K562 (cell line): Measurements from ENCODE around the gene PCCB. TPM values are rescaled to one million over a fixed set of nuclear protein-coding genes. Genes with fewer than 3 reads are reported as not detected.

Experiments
- ARID1B ChIP-seq: fragments of 450-650 bp; IDR thresholded peaks from 2 replicates; pipeline ENCODE4 v1.6.1; 2016; ENCODE audit warnings: antibody characterized with exemption, mild to moderate bottlenecking, inconsistent platforms
- ARID2 ChIP-seq: fragments of 450-650 bp; IDR thresholded peaks from 2 replicates; pipeline ENCODE4 v1.6.1; 2017; ENCODE audit warnings: antibody characterized with exemption, mild to moderate bottlenecking
- CREM ChIP-seq: IDR thresholded peaks from 2 replicates; pipeline ENCODE4 v1.6.1; 2014; ENCODE audit warnings: antibody characterized with exemption, low read depth
- CSDE1 ChIP-seq, 2 experiments: fragments of 450-650 bp; IDR thresholded peaks; 2 replicates each; pipeline ENCODE4 v1.6.1; 2016; ENCODE audit warnings: mild to moderate bottlenecking in 1 of 2
- ELF2 ChIP-seq: fragments of 250-450 bp; sonication (Bioruptor Pico); IDR thresholded peaks from 2 replicates; pipeline ENCODE4 v1.5.0; 2021; ENCODE audit warnings: mild to moderate bottlenecking
- ETS2 ChIP-seq: IDR thresholded peaks from 2 replicates; pipeline ENCODE4 v1.6.1; 2016; ENCODE audit warnings: borderline replicate concordance, missing genetic modification characterization, mild to moderate bottlenecking, moderate library complexity, missing compliant biosample characterization; ENCODE audit not compliant: poor library complexity, severe bottlenecking
- FOS ChIP-seq: IDR thresholded peaks from 3 replicates; pipeline ENCODE4 v1.6.1; 2011; ENCODE audit not compliant: insufficient read length; ENCODE audit errors: extremely low read depth
- GTF2A2 ChIP-seq: IDR thresholded peaks from 2 replicates; pipeline ENCODE4 v1.6.1; 2016; ENCODE audit warnings: mild to moderate bottlenecking, missing genetic modification characterization, missing compliant biosample characterization
- HDGF ChIP-seq: fragments of 450-650 bp; IDR thresholded peaks from 2 replicates; pipeline ENCODE4 v1.6.1; 2016
- ILK ChIP-seq: fragments of 450-650 bp; IDR thresholded peaks from 2 replicates; pipeline ENCODE4 v1.6.1; 2016; ENCODE audit warnings: missing genetic modification characterization, low read depth, mild to moderate bottlenecking, missing compliant biosample characterization, moderate library complexity, borderline replicate concordance
- KLF6 ChIP-seq: fragments of 250-450 bp; sonication (Bioruptor Pico); IDR thresholded peaks from 2 replicates; pipeline ENCODE4 v1.4.0; 2020; ENCODE audit warnings: mild to moderate bottlenecking, moderate library complexity, borderline replicate concordance
- NR4A1 ChIP-seq, 2 experiments: fragments of 250-450 bp in 1 of 2; fragments of 450-650 bp in 1 of 2; sonication (Bioruptor Pico) in 1 of 2; IDR thresholded peaks; 2 replicates each; pipeline versions ENCODE4 v1.4.0 to v1.6.1; 2016 to 2020; ENCODE audit warnings: mild to moderate bottlenecking in 2 of 2, missing compliant biosample characterization in 1 of 2, missing genetic modification characterization in 1 of 2, moderate library complexity in 1 of 2
- PCBP2 ChIP-seq: fragments of 200-400 bp; formaldehyde crosslinking; IDR thresholded peaks from 2 replicates; pipeline ENCODE4 v1.6.1; 2018; ENCODE audit warnings: low read length, low read depth, mild to moderate bottlenecking, moderate library complexity; ENCODE audit not compliant: poor library complexity, severe bottlenecking
- RBM17 ChIP-seq: fragments of 200-400 bp; formaldehyde crosslinking; IDR thresholded peaks from 2 replicates; pipeline ENCODE4 v1.6.1; 2017; ENCODE audit warnings: low read depth, mild to moderate bottlenecking, low read length, borderline replicate concordance
- SETDB1 ChIP-seq: IDR thresholded peaks from one replicate; pipeline ENCODE4 v1.6.1; 2012; ENCODE audit warnings: low read length, control low read depth, inconsistent platforms
- SRSF7 ChIP-seq: fragments of 200-400 bp; formaldehyde crosslinking; optimal IDR thresholded peaks from 2 replicates; pipeline ENCODE3; 2017; ENCODE audit warnings: mild to moderate bottlenecking, low read depth, low read length
- STAT5B ChIP-seq: fragments of 250-450 bp; sonication (Bioruptor Pico); IDR thresholded peaks from 2 replicates; pipeline ENCODE4 v1.8.0; 2021; ENCODE audit warnings: mild to moderate bottlenecking, inconsistent platforms
- TCF7L2 ChIP-seq: fragments of 150-350 bp; IDR thresholded peaks from 2 replicates; pipeline ENCODE4 v1.6.1; 2016; ENCODE audit warnings: low read depth, mild to moderate bottlenecking, low read length, moderate library complexity
- TCFL5 ChIP-seq: fragments of 250-450 bp; sonication (Bioruptor Pico); conservative IDR thresholded peaks from 2 replicates; pipeline ENCODE4 v1.6.1; 2021; ENCODE audit warnings: mild to moderate bottlenecking, moderate library complexity, matching md5 sums
- ZFP36 ChIP-seq: fragments of 150-350 bp; IDR thresholded peaks from 2 replicates; pipeline ENCODE4 v1.6.1; 2018; ENCODE audit warnings: low read length, low read depth; ENCODE audit not compliant: partially characterized antibody
- ZNF133 ChIP-seq: fragments of 250-450 bp; sonication (Bioruptor Pico); IDR thresholded peaks from 2 replicates; pipeline ENCODE4 v1.4.0; 2020; ENCODE audit warnings: mild to moderate bottlenecking
- ZNF785 ChIP-seq: fragments of 250-450 bp; sonication (Bioruptor Pico); IDR thresholded peaks from 2 replicates; pipeline ENCODE4 v1.4.0; 2020; ENCODE audit warnings: mild to moderate bottlenecking
- polyA plus RNA-seq, 8 experiments: library from polyadenylated mRNA; depleted of rRNA in 4 of 8; stranded (reverse) in 5 of 8; unstranded in 3 of 8; fragments of >200 nt; fragmentation: Nextera tagmentation in 2 of 8; fragmentation: Illumina TruSeq in 1 of 8; extraction: Ambion mirVana in 2 of 8; extraction: Trizol in 1 of 8; gene quantifications; 2 replicates each; pipeline versions ENCODE4 v1.2.1 to v1.2.3, GENCODE V29; 2011 to 2014; ENCODE audit warnings: inconsistent platforms in 1 of 8, missing spikeins in 1 of 8
- total RNA-seq, 7 experiments: library from RNA; depleted of rRNA in 6 of 7; stranded (reverse); fragments of >200 nt in 6 of 7; fragmentation: Illumina TruSeq in 2 of 7; extraction: Trizol in 2 of 7; gene quantifications; 2 replicates each; pipeline versions ENCODE4 v1.2.1 to v1.2.3, GENCODE V29; 2011 to 2021; ENCODE audit warnings: low replicate concordance in 1 of 7
- TF ChIP-seq, protein P1 (sequence below): IDR thresholded peaks from 2 replicates; pipeline ENCODE4 v1.6.1; 2011; ENCODE audit warnings: borderline replicate concordance, low read depth, mild to moderate bottlenecking, moderate library complexity, low read length; ENCODE audit not compliant: insufficient read depth, poor library complexity, severe bottlenecking
- TF ChIP-seq, protein P2 (sequence below): fragments of 250-450 bp; sonication (Bioruptor Pico); IDR thresholded peaks from 2 replicates; pipeline ENCODE4 v1.4.0; 2020; ENCODE audit warnings: mild to moderate bottlenecking, moderate library complexity

Gene PCCB
- total and polyA plus RNA-seq, 9 of the 15 experiments (the other 6 are each of a cell fraction or from before 2014, with no cell fraction given), result 69.5 to 173 (median 92.8) TPM

GRCh38 chr3:136250903-136251460 is 842 bp downstream of the PCCB start (continued):
- TF ChIP-seq KLF6 (CRISPR knock-in tag) (0 out of 2 replicates have a peak, but pooled peaks have one; percentile 41), STAT5B (no peak), CREM (peak; percentile 33), PCBP2 (no peak), TCFL5 (CRISPR knock-in tag) (no peak), CSDE1 (IDR thresholded peaks at IDR 0.05) (no peak; a peak in 1 of 4 replicates), TCF7L2 (no peak), FOS (no peak), ZNF133 (CRISPR knock-in tag) (no peak), ARID1B (peak; percentile 91), ZFP36 (no peak), ETS2 (tag) (no peak), GTF2A2 (tag) (no peak), HDGF (no peak), ELF2 (no peak), RBM17 (no peak), ZNF785 (no peak), ILK (tag) (no peak), ARID2 (no peak), SRSF7 (no peak), SETDB1 (no peak), NR4A1 (CRISPR knock-in tag; IDR thresholded peaks at IDR 0.05) (0 out of 2 replicates have a peak, but pooled peaks have one; percentile 63), NR4A1 (tag; IDR thresholded peaks at IDR 0.05) (no peak)
- TF ChIP-seq, protein P1, sequence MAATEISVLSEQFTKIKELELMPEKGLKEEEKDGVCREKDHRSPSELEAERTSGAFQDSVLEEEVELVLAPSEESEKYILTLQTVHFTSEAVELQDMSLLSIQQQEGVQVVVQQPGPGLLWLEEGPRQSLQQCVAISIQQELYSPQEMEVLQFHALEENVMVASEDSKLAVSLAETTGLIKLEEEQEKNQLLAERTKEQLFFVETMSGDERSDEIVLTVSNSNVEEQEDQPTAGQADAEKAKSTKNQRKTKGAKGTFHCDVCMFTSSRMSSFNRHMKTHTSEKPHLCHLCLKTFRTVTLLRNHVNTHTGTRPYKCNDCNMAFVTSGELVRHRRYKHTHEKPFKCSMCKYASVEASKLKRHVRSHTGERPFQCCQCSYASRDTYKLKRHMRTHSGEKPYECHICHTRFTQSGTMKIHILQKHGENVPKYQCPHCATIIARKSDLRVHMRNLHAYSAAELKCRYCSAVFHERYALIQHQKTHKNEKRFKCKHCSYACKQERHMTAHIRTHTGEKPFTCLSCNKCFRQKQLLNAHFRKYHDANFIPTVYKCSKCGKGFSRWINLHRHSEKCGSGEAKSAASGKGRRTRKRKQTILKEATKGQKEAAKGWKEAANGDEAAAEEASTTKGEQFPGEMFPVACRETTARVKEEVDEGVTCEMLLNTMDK, result peak; percentile 70
- TF ChIP-seq, protein P2, sequence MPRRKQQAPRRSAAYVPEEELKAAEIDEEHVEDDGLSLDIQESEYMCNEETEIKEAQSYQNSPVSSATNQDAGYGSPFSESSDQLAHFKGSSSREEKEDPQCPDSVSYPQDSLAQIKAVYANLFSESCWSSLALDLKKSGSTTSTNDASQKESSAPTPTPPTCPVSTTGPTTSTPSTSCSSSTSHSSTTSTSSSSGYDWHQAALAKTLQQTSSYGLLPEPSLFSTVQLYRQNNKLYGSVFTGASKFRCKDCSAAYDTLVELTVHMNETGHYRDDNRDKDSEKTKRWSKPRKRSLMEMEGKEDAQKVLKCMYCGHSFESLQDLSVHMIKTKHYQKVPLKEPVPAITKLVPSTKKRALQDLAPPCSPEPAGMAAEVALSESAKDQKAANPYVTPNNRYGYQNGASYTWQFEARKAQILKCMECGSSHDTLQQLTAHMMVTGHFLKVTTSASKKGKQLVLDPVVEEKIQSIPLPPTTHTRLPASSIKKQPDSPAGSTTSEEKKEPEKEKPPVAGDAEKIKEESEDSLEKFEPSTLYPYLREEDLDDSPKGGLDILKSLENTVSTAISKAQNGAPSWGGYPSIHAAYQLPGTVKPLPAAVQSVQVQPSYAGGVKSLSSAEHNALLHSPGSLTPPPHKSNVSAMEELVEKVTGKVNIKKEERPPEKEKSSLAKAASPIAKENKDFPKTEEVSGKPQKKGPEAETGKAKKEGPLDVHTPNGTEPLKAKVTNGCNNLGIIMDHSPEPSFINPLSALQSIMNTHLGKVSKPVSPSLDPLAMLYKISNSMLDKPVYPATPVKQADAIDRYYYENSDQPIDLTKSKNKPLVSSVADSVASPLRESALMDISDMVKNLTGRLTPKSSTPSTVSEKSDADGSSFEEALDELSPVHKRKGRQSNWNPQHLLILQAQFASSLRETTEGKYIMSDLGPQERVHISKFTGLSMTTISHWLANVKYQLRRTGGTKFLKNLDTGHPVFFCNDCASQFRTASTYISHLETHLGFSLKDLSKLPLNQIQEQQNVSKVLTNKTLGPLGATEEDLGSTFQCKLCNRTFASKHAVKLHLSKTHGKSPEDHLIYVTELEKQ (CRISPR knock-in tag), result no peak
